HepG2 (cell line): ENCODE results near the gene FAAP100. TPM values are rescaled to one million over a fixed set of nuclear protein-coding genes. Genes with fewer than 3 reads are reported as not detected.

ENCODE experiments used
- ARID5B ChIP-seq: IDR thresholded peaks from 2 replicates; pipeline ENCODE4 v1.4.0; 2020; ENCODE audit warnings: mild to moderate bottlenecking, missing genetic modification reagents
- ASH2L ChIP-seq: fragments of 300-600, 200-600 bp; sonication (generic); IDR thresholded peaks from 2 replicates; pipeline ENCODE4 v1.7.0; 2017; ENCODE audit warnings: low read depth, mild to moderate bottlenecking, moderate library complexity, mixed read lengths, low read length; ENCODE audit not compliant: insufficient read length
- EZH2 ChIP-seq: conservative IDR thresholded peaks from 2 replicates; pipeline ENCODE4 v1.6.1; 2012; ENCODE audit warnings: mild to moderate bottlenecking, low read depth, low read length, moderate library complexity
- FOSL2 ChIP-seq: sonication (generic); formaldehyde crosslinking; IDR thresholded peaks from 2 replicates; pipeline ENCODE4 v1.4.0; 2020; ENCODE audit warnings: missing genetic modification reagents
- GTF2F1 ChIP-seq: fragments of 150-350 bp; IDR thresholded peaks from 2 replicates; pipeline ENCODE4 v1.6.1; 2014; ENCODE audit warnings: low read length
- IRF2 ChIP-seq: IDR thresholded peaks from 2 replicates; pipeline ENCODE4 v1.6.1; 2018; ENCODE audit warnings: missing genetic modification reagents, missing compliant biosample characterization
- IRX3 ChIP-seq: sonication (generic); formaldehyde crosslinking; IDR thresholded peaks from 2 replicates; pipeline ENCODE4 v1.8.1; 2023; ENCODE audit warnings: mild to moderate bottlenecking, low read depth, missing genetic modification reagents, borderline replicate concordance
- JDP2 ChIP-seq: sonication (generic); formaldehyde crosslinking; IDR thresholded peaks from 2 replicates; pipeline ENCODE4 v1.8.1; 2022; ENCODE audit warnings: missing genetic modification reagents, borderline replicate concordance
- MBD4 ChIP-seq: IDR thresholded peaks from 2 replicates; pipeline ENCODE4 v1.6.1; 2012; ENCODE audit warnings: low read length, inconsistent platforms, borderline replicate concordance
- MNT ChIP-seq: fragments of 450-650 bp; IDR thresholded peaks from 2 replicates; pipeline ENCODE4 v1.6.1; 2016
- PPARG ChIP-seq: conservative IDR thresholded peaks from 2 replicates; pipeline ENCODE4 v1.6.1; 2016; ENCODE audit warnings: missing biosample characterization, missing genetic modification reagents
- RAD21 ChIP-seq: fragments of 450-650 bp; formaldehyde crosslinking; IDR thresholded peaks from 2 replicates; pipeline ENCODE4 v1.5.0; 2020; ENCODE audit warnings: mild to moderate bottlenecking
- RELA ChIP-seq: sonication (generic); formaldehyde crosslinking; IDR thresholded peaks from 2 replicates; pipeline ENCODE4 v1.4.0; 2020; ENCODE audit warnings: missing genetic modification reagents
- STAT5B ChIP-seq: sonication (generic); formaldehyde crosslinking; IDR thresholded peaks from 2 replicates; pipeline ENCODE4 v1.4.0; 2020; ENCODE audit warnings: missing genetic modification reagents
- TCF7 ChIP-seq: sonication (generic); IDR thresholded peaks from 2 replicates; pipeline ENCODE4 v1.6.1; 2016; ENCODE audit warnings: antibody characterized with exemption, low read depth
- TEAD3 ChIP-seq: optimal IDR thresholded peaks from 2 replicates; pipeline ENCODE3; 2016; ENCODE audit warnings: borderline replicate concordance
- THRA ChIP-seq: sonication (generic); formaldehyde crosslinking; IDR thresholded peaks from 2 replicates; pipeline ENCODE4 v1.4.0; 2020; ENCODE audit warnings: missing genetic modification reagents, borderline replicate concordance
- YEATS2 ChIP-seq: sonication (generic); formaldehyde crosslinking; IDR thresholded peaks from 2 replicates; pipeline ENCODE4 v1.4.0; 2020; ENCODE audit warnings: missing genetic modification reagents, borderline replicate concordance
- ZBTB7B ChIP-seq: sonication (generic); formaldehyde crosslinking; IDR thresholded peaks from 2 replicates; pipeline ENCODE4 v1.4.0; 2020; ENCODE audit warnings: missing genetic modification reagents
- ZKSCAN8 ChIP-seq: IDR thresholded peaks from 2 replicates; pipeline ENCODE4 v1.6.1; 2016; ENCODE audit warnings: borderline replicate concordance, missing genetic modification reagents, missing compliant biosample characterization
- ZNF160 ChIP-seq: sonication (generic); formaldehyde crosslinking; IDR thresholded peaks from 2 replicates; pipeline ENCODE4 v1.8.0; 2022; ENCODE audit warnings: mild to moderate bottlenecking, inconsistent platforms, missing genetic modification reagents
- ZNF510 ChIP-seq: sonication (generic); formaldehyde crosslinking; IDR thresholded peaks from 2 replicates; pipeline ENCODE4 v1.4.0; 2020; ENCODE audit warnings: low read depth, mild to moderate bottlenecking, missing genetic modification reagents
- ZNF616 ChIP-seq: sonication (generic); formaldehyde crosslinking; IDR thresholded peaks from 2 replicates; pipeline ENCODE4 v1.5.0; 2020; ENCODE audit warnings: low read depth, mild to moderate bottlenecking, missing genetic modification reagents
- polyA plus RNA-seq, 8 experiments: library from polyadenylated mRNA; depleted of rRNA in 3 of 8; stranded (reverse) in 7 of 8; unstranded in 1 of 8; fragments of >200 nt; fragmentation: Illumina TruSeq in 4 of 8; extraction: Trizol in 4 of 8; gene quantifications; 2 replicates each; pipeline versions ENCODE4 v1.2.1 to v1.2.3, GENCODE V29; 2011 to 2016; ENCODE audit warnings: low read depth in 4 of 8, missing spikeins in 1 of 8, mixed read lengths in 1 of 8; ENCODE audit not compliant: insufficient read depth in 1 of 8
- total RNA-seq, 5 experiments: library from RNA; depleted of rRNA; stranded (reverse); fragments of >200 nt; fragmentation: Illumina TruSeq; extraction: Trizol; gene quantifications; 2 replicates each; pipeline ENCODE4 v1.2.3, GENCODE V29; 2016; ENCODE audit warnings: low read depth in 1 of 5

The FAAP100 gene
- total and polyA plus RNA-seq, 2 of the 13 experiments (the other 11 are each of a cell fraction or from before 2014, with no cell fraction given): 7.6 to 20.8 TPM

GRCh38 chr17:81601525-81602120 lies 49.5 kb upstream of the FAAP100 start (continued):
- TF ChIP-seq MNT (no peak), EZH2 (no peak), PPARG (CRISPR knock-in tag) (0 out of 2 replicates have a peak, but pooled peaks have one; percentile 38), IRX3 (CRISPR knock-in tag) (no peak), ZNF160 (CRISPR knock-in tag) (no peak), ZBTB7B (CRISPR knock-in tag) (no peak), TCF7 (no peak), YEATS2 (CRISPR knock-in tag) (0 out of 2 replicates have a peak, but pooled peaks have one; percentile 25), ARID5B (no peak), ZKSCAN8 (CRISPR knock-in tag) (no peak), ZNF510 (CRISPR knock-in tag) (no peak), RAD21 (CRISPR knock-in tag) (peak; percentile 54; the same call in 1 of the 2 replicates), JDP2 (CRISPR knock-in tag) (no peak), FOSL2 (CRISPR knock-in tag) (no peak), RELA (no peak), THRA (CRISPR knock-in tag) (no peak), TEAD3 (CRISPR knock-in tag) (peak; percentile 42), IRF2 (CRISPR knock-in tag) (peak; percentile 54; the same call in 1 of the 2 replicates), GTF2F1 (no peak), ASH2L (no peak), ZNF616 (no peak), MBD4 (no peak), STAT5B (no peak)
